Measurements from ENCODE around the gene TH. TPM values are rescaled to one million over a fixed set of nuclear protein-coding genes. Genes with fewer than 3 reads are reported as not detected.
A peak's percentile ranks its signal among the peaks of the same experiment; 100 is the strongest.

Gene TH
- total and polyA plus RNA-seq, 2 of the 4 experiments (the other 2 are of a cell fraction) = 0.10 TPM; not detected in 1

DNA sequence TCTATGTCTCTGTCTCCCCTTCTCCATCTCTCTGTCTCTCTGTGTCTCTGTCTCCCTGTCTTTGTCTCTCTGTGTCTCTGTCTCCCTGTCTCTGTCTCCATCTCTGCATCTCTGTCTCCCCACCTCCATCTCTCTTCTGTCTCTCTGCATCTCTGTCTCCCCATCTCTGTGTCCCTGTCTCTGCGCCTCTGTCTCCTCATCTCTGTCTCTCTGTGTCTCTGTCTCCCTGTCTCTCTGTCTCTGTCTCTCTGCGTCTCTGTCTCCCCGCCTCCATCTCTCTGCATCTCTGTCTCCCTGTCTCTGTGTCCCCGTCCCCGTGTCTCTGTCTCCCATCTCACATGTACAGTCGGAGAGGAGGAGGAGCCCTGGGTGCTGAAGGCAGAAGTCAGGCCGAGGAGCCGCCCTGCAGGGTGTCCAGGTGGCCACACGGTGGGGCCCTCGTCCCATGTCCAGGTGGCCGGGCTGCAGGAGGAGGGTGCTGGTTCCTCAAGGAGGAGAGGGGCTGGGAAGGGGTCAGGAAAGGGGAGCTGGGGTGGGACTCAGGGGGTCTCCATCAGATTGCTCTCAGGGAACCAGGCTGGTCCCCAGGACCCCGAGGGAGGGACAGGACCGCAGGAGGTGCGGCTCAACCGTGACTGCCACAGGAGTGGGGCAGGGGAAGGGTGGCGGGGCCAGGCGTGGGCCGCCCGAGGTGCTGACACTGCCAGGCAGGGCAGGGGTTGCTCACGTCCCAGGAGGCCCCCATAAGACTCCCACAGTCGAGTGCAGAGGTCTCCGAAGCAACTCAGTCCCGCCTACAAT, 25.6 kb upstream of the TH start:
- peak; percentile 38 for DNase-seq
- Histone ChIP-seq H3K4me3 (ENCODE audit: insufficient read depth, low read depth, low read length) (no peak overlapping the region), H3K23ac (ENCODE audit: low read depth, low read length) (no peak overlapping the region), H3K9me1 (ENCODE audit: insufficient read depth, low read length) (no peaks in the 10 kb centered on the region), H3K4me1 (ENCODE audit: control insufficient read depth, insufficient read depth, low read length) (no peaks in the 10 kb centered on the region), H2AK9ac (replicated peaks; ENCODE audit: low read depth, low read length, poor library complexity) (peak overlapping the region; percentile 55), H3K4ac (ENCODE audit: low read depth, low read length) (no peak overlapping the region), H3K27me3 (ENCODE audit: control insufficient read depth, insufficient read depth, low read length) (peaks cover 17% of the 10 kb centered on the region; the same call in 1 of the 2 replicates), H4K5ac (ENCODE audit: low read depth, low read length) (no peak overlapping the region), H3K56ac (ENCODE audit: extremely low read depth, insufficient read depth, low read length) (no peak overlapping the region), H2BK20ac (ENCODE audit: low read depth, low read length) (no peak overlapping the region), H3K36me3 (ENCODE audit: control insufficient read depth, insufficient read depth, low read length) (no peaks in the 10 kb centered on the region), H4K8ac (ENCODE audit: low read depth in 2 of 2, low read length in 2 of 2) (no peak overlapping the region), H3K9me3 (ENCODE audit: control insufficient read depth, insufficient read depth, low read length) (no peaks in the 10 kb centered on the region), H3K79me1 (ENCODE audit: low read depth in 1 of 2, low read length in 2 of 2) (no peaks in the 10 kb centered on the region), H4K91ac (ENCODE audit: insufficient read depth, low read depth, low read length) (no peak overlapping the region), H2AK5ac (ENCODE audit: low read depth, low read length) (no peak overlapping the region), H2AFZ (replicated peaks; ENCODE audit: low read length, poor library complexity) (peak overlapping the region; percentile 76), H3K14ac (replicated peaks; ENCODE audit: low read depth, low read length) (no peak overlapping the region), H3K27ac (ENCODE audit: insufficient read depth, low read length) (no peak overlapping the region), H3K4me2 (ENCODE audit: low read depth, low read length) (no peak overlapping the region), H2BK120ac (ENCODE audit: low read depth, low read length) (no peak overlapping the region), H4K20me1 (ENCODE audit: insufficient read depth, low read length) (no peaks in the 10 kb centered on the region), H2BK5ac (ENCODE audit: low read depth, low read length, poor library complexity, severe bottlenecking) (no peak overlapping the region), H3K9ac (ENCODE audit: low read depth, low read length) (no peak overlapping the region), H2BK15ac (ENCODE audit: low read depth, low read length) (no peak overlapping the region), H3K18ac (ENCODE audit: low read depth, low read length) (no peak overlapping the region)
- peak; percentile 93 for ATAC-seq (ENCODE audit: low read depth)
- WGBS, 2 experiments (ENCODE audit: extremely low coverage in 2 of 2, insufficient read length in 1 of 2) = 26% methylated on average over 7 of the region's 23 CpGs; no CpG with 5 or more reads in 1 of the 2 experiments
- CTCF ChIA-PET = no interaction called here
- intact Hi-C loops (cut with micrococcal nuclease) (loop anchor here (1.0 to 10.0 kb wide), 4 partner anchors 108 to 698 kb away; no protein-coding TSS in a partner anchor), in situ Hi-C loops (cut with MboI; ENCODE audit: low sequenced_read_pairs) (loop anchor here (25.0 kb wide), 1 partner anchor 690 kb away; the partner anchor contains the start of gene CDKN1C), dilution Hi-C loops (cut with HindIII; ENCODE audit: low sequenced_read_pairs, unreplicated experiment) (no loop called here)
- BruUV-seq (replicated peaks) = no TSS peak
- peak; percentile 89 for TF ChIP-seq SMC3 (IDR thresholded peaks at IDR 0.05; ENCODE audit: low read depth, low read length)
- TF ChIP-seq, protein P1, sequence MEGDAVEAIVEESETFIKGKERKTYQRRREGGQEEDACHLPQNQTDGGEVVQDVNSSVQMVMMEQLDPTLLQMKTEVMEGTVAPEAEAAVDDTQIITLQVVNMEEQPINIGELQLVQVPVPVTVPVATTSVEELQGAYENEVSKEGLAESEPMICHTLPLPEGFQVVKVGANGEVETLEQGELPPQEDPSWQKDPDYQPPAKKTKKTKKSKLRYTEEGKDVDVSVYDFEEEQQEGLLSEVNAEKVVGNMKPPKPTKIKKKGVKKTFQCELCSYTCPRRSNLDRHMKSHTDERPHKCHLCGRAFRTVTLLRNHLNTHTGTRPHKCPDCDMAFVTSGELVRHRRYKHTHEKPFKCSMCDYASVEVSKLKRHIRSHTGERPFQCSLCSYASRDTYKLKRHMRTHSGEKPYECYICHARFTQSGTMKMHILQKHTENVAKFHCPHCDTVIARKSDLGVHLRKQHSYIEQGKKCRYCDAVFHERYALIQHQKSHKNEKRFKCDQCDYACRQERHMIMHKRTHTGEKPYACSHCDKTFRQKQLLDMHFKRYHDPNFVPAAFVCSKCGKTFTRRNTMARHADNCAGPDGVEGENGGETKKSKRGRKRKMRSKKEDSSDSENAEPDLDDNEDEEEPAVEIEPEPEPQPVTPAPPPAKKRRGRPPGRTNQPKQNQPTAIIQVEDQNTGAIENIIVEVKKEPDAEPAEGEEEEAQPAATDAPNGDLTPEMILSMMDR (conservative IDR thresholded peaks at IDR 0.05; ENCODE audit: low read depth, low read length) = peak; percentile 81
- no peak for TF ChIP-seq CHD1 (IDR thresholded peaks at IDR 0.05; ENCODE audit: low read depth, low read length)
- no peak for TF ChIP-seq USF2 (IDR thresholded peaks at IDR 0.05; ENCODE audit: low read depth, low read length)
- peak; percentile 86 for TF ChIP-seq RAD21 (IDR thresholded peaks at IDR 0.05; ENCODE audit: low read length)
- no peak for TF ChIP-seq MAZ (IDR thresholded peaks at IDR 0.05; ENCODE audit: borderline replicate concordance, low read depth, low read length)
- POLR2A ChIA-PET (ENCODE audit: unreplicated experiment) = no interaction called here
